ENCODE data around the gene MRGPRE. TPM values are rescaled to one million over a fixed set of nuclear protein-coding genes. Genes with fewer than 3 reads are reported as not detected.

Gene MRGPRE
- total and polyA plus RNA-seq, 4 donors: 0.33 to 6.6 (median 1.4) TPM

- Histone ChIP-seq H3K36me3 (ENCODE audit: control insufficient read depth, insufficient read depth, low read length) (no peaks in the 10 kb centered on the region), H3K27ac (ENCODE audit: low read depth, low read length) (no peak overlapping the region), H3K4me1 (ENCODE audit: control insufficient read depth, insufficient read depth, low read length) (peaks cover 7% of the 10 kb centered on the region), H3K9me3 (ENCODE audit: control insufficient read depth, insufficient read depth, low read length) (peaks cover 4% of the 10 kb centered on the region), H3K27me3 (ENCODE audit: control insufficient read depth, insufficient read depth, low read length) (peaks cover 2% of the 10 kb centered on the region), H3K4me3 (ENCODE audit: low read depth, low read length) (no peak overlapping the region)
- no peak for DNase-seq (ENCODE audit: low read depth in 4 of 6, low spot score in 6 of 6)
- 71% methylated on average over 17 of the region's 17 CpGs for WGBS (ENCODE audit: insufficient coverage)
Measured at GRCh38 chr11:3215346-3216026, 16.7 kb downstream of the MRGPRE start.

- no peak overlapping the region for H3K4me3 ChIP-seq (ENCODE audit: low read depth, low read length)
- H3K27ac ChIP-seq (ENCODE audit: low read depth, low read length): no peak overlapping the region
- no peak for DNase-seq (ENCODE audit: low read depth in 4 of 6, low spot score in 6 of 6)
- WGBS (ENCODE audit: insufficient coverage): 86% methylated on average over 4 of the region's 4 CpGs
- peaks cover 7% of the 10 kb centered on the region for H3K4me1 ChIP-seq (ENCODE audit: control insufficient read depth, insufficient read depth, low read length)
- H3K27me3 ChIP-seq (ENCODE audit: control insufficient read depth, insufficient read depth, low read length): peaks cover 2% of the 10 kb centered on the region
- no peaks in the 10 kb centered on the region for H3K36me3 ChIP-seq (ENCODE audit: control insufficient read depth, insufficient read depth, low read length)
- peaks cover 4% of the 10 kb centered on the region for H3K9me3 ChIP-seq (ENCODE audit: control insufficient read depth, insufficient read depth, low read length)
Measured at GRCh38 chr11:3214420-3214699, 17.9 kb downstream of the MRGPRE start.

- H3K9me3 ChIP-seq (ENCODE audit: control insufficient read depth, insufficient read depth, low read length): peaks cover 4% of the 10 kb centered on the region
- peaks cover 2% of the 10 kb centered on the region for H3K27me3 ChIP-seq (ENCODE audit: control insufficient read depth, insufficient read depth, low read length)
- no peak overlapping the region for H3K4me3 ChIP-seq (ENCODE audit: low read depth, low read length)
- no peak for DNase-seq (ENCODE audit: low read depth in 4 of 6, low spot score in 6 of 6)
- H3K27ac ChIP-seq (ENCODE audit: low read depth, low read length): no peak overlapping the region
- 65% methylated on average over 23 of the region's 24 CpGs for WGBS (ENCODE audit: insufficient coverage)
- H3K36me3 ChIP-seq (ENCODE audit: control insufficient read depth, insufficient read depth, low read length): no peaks in the 10 kb centered on the region
- peaks cover 7% of the 10 kb centered on the region for H3K4me1 ChIP-seq (ENCODE audit: control insufficient read depth, insufficient read depth, low read length)
Measured at GRCh38 chr11:3213659-3214419, 18.4 kb downstream of the MRGPRE start.

- Histone ChIP-seq H3K27me3 (ENCODE audit: control insufficient read depth, insufficient read depth, low read length) (peaks cover 12% of the 10 kb centered on the region), H3K4me1 (ENCODE audit: control insufficient read depth, insufficient read depth, low read length) (peaks cover 6% of the 10 kb centered on the region), H3K4me3 (ENCODE audit: low read depth, low read length) (no peak overlapping the region), H3K36me3 (ENCODE audit: control insufficient read depth, insufficient read depth, low read length) (no peaks in the 10 kb centered on the region), H3K9me3 (ENCODE audit: control insufficient read depth, insufficient read depth, low read length) (peaks cover 4% of the 10 kb centered on the region), H3K27ac (ENCODE audit: low read depth, low read length) (no peak overlapping the region)
- DNase-seq (ENCODE audit: low read depth in 4 of 6, low spot score in 6 of 6): no peak
- WGBS (ENCODE audit: insufficient coverage): 78% methylated on average over 3 of the region's 6 CpGs
Measured at GRCh38 chr11:3208272-3208671, 23.9 kb downstream of the MRGPRE start.

GRCh38 chr11:3207526-3208189 is 24.6 kb downstream of the MRGPRE start:
- H3K9me3 ChIP-seq (ENCODE audit: control insufficient read depth, insufficient read depth, low read length): peaks cover 4% of the 10 kb centered on the region
- DNase-seq (ENCODE audit: low read depth in 4 of 6, low spot score in 6 of 6): peak in 1 of 6 donors; percentile 10
- H3K27me3 ChIP-seq (ENCODE audit: control insufficient read depth, insufficient read depth, low read length): peaks cover 19% of the 10 kb centered on the region
- H3K27ac ChIP-seq (ENCODE audit: low read depth, low read length): no peak overlapping the region
- H3K4me1 ChIP-seq (ENCODE audit: control insufficient read depth, insufficient read depth, low read length): peaks cover 12% of the 10 kb centered on the region
- WGBS (ENCODE audit: insufficient coverage): 69% methylated on average over 8 of the region's 8 CpGs
- no peaks in the 10 kb centered on the region for H3K36me3 ChIP-seq (ENCODE audit: control insufficient read depth, insufficient read depth, low read length)
- no peak overlapping the region for H3K4me3 ChIP-seq (ENCODE audit: low read depth, low read length)

GRCh38 chr11:3206922-3207204 is 25.4 kb downstream of the MRGPRE start:
- H3K9me3 ChIP-seq (ENCODE audit: control insufficient read depth, insufficient read depth, low read length): peaks cover 4% of the 10 kb centered on the region
- 100% methylated on average over 1 of the region's 1 CpG for WGBS (ENCODE audit: insufficient coverage)
- no peak overlapping the region for H3K4me3 ChIP-seq (ENCODE audit: low read depth, low read length)
- H3K27me3 ChIP-seq (ENCODE audit: control insufficient read depth, insufficient read depth, low read length): peaks cover 27% of the 10 kb centered on the region
- H3K27ac ChIP-seq (ENCODE audit: low read depth, low read length): no peak overlapping the region
- no peaks in the 10 kb centered on the region for H3K36me3 ChIP-seq (ENCODE audit: control insufficient read depth, insufficient read depth, low read length)
- H3K4me1 ChIP-seq (ENCODE audit: control insufficient read depth, insufficient read depth, low read length): peaks cover 13% of the 10 kb centered on the region
- no peak for DNase-seq (ENCODE audit: low read depth in 4 of 6, low spot score in 6 of 6)

- H3K9me3 ChIP-seq (ENCODE audit: control insufficient read depth, insufficient read depth, low read length): peaks cover 2% of the 10 kb centered on the region
- peaks cover 13% of the 10 kb centered on the region for H3K4me1 ChIP-seq (ENCODE audit: control insufficient read depth, insufficient read depth, low read length)
- H3K36me3 ChIP-seq (ENCODE audit: control insufficient read depth, insufficient read depth, low read length): no peaks in the 10 kb centered on the region
- no peak overlapping the region for H3K4me3 ChIP-seq (ENCODE audit: low read depth, low read length)
- 84% methylated on average over 8 of the region's 8 CpGs for WGBS (ENCODE audit: insufficient coverage)
- peaks cover 28% of the 10 kb centered on the region for H3K27me3 ChIP-seq (ENCODE audit: control insufficient read depth, insufficient read depth, low read length)
- DNase-seq (ENCODE audit: low read depth in 4 of 6, low spot score in 6 of 6): no peak
- no peak overlapping the region for H3K27ac ChIP-seq (ENCODE audit: low read depth, low read length)
Measured at GRCh38 chr11:3206156-3206921, 25.9 kb downstream of the MRGPRE start.

GRCh38 chr11:3205261-3206155 is 26.7 kb downstream of the MRGPRE start:
- Histone ChIP-seq H3K36me3 (ENCODE audit: control insufficient read depth, insufficient read depth, low read length) (no peaks in the 10 kb centered on the region), H3K9me3 (ENCODE audit: control insufficient read depth, insufficient read depth, low read length) (no peaks in the 10 kb centered on the region), H3K27me3 (ENCODE audit: control insufficient read depth, insufficient read depth, low read length) (peaks cover 28% of the 10 kb centered on the region), H3K4me1 (ENCODE audit: control insufficient read depth, insufficient read depth, low read length) (peaks cover 13% of the 10 kb centered on the region), H3K27ac (ENCODE audit: low read depth, low read length) (no peak overlapping the region), H3K4me3 (ENCODE audit: low read depth, low read length) (no peak overlapping the region)
- DNase-seq (ENCODE audit: low read depth in 4 of 6, low spot score in 6 of 6): peak in 1 of 6 donors; percentile 25
- WGBS (ENCODE audit: insufficient coverage): 42% methylated on average over 12 of the region's 16 CpGs
